NB4 (cell line): ENCODE data around the gene CACNA1F.

ENCODE experiments used
- DNase-seq: peaks from one replicate; pipeline ENCODE4 v3.0.0; 2010; ENCODE audit warnings: low read depth
- H3K4me3 ChIP-seq: one replicate; pipeline ENCODE4 v1.5.1; 2011; ENCODE audit warnings: mild to moderate bottlenecking, low read depth, low read length, moderate library complexity
- MAX ChIP-seq: IDR thresholded peaks from 2 replicates; pipeline ENCODE4 v1.6.1; 2011; ENCODE audit warnings: low read depth, low read length
- MYC ChIP-seq: IDR thresholded peaks from 2 replicates; pipeline ENCODE4 v1.6.1; 2011; ENCODE audit warnings: low read depth, low read length
- POLR2A ChIP-seq: IDR thresholded peaks from 2 replicates; pipeline ENCODE4 v1.6.1; 2011; ENCODE audit warnings: mild to moderate bottlenecking; ENCODE audit not compliant: insufficient read length; ENCODE audit errors: extremely low read depth
- TF ChIP-seq, protein P1 (sequence below): IDR thresholded peaks from one replicate; pipeline ENCODE4 v1.5.1; 2012; ENCODE audit warnings: low read depth, low read length

Gene CACNA1F

DNA sequence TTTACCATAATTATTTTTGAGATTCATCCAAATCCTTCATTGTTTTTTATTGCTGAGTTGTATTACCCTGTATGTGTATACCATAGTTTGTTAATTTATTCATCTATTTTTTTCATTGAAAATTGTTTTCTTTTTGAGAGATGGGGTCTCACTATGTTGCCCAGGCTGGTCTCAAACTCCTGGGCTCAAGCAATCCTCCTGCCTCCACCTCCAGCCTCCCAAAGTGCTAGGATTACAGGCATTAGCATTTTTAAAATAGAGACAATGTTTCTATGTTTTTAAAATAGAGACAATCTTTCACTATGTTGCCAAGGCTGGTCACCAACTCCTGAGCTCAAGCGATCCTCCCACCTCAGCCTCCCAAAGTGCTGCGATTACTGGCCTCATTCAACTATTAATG lies 72.2 kb downstream of the CACNA1F start:
- no peak overlapping the region for H3K4me3 ChIP-seq
- TF ChIP-seq POLR2A: no peak
- TF ChIP-seq, protein P1, sequence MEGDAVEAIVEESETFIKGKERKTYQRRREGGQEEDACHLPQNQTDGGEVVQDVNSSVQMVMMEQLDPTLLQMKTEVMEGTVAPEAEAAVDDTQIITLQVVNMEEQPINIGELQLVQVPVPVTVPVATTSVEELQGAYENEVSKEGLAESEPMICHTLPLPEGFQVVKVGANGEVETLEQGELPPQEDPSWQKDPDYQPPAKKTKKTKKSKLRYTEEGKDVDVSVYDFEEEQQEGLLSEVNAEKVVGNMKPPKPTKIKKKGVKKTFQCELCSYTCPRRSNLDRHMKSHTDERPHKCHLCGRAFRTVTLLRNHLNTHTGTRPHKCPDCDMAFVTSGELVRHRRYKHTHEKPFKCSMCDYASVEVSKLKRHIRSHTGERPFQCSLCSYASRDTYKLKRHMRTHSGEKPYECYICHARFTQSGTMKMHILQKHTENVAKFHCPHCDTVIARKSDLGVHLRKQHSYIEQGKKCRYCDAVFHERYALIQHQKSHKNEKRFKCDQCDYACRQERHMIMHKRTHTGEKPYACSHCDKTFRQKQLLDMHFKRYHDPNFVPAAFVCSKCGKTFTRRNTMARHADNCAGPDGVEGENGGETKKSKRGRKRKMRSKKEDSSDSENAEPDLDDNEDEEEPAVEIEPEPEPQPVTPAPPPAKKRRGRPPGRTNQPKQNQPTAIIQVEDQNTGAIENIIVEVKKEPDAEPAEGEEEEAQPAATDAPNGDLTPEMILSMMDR: no peak
- no peak for DNase-seq

DNA sequence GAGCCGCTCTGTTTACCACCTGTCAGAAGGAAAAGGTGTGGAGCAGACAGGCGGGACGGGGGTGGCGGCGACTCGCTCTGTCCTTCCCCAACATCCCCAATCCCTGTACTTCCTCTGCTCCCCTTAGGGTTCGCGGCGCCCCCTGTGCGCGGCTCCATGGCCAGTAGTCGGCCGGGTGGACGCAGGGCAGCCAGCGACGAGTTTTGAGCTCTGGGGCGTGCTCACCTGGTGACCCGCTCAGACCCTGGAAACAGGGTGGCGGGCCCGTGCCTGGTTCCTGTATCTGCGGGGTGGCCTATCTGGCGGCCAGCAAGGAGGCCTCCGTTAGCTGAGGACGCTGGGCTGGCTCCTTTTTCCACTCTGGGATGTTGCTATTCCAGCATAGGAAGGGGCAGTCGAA lies 75.9 kb downstream of the CACNA1F start:
- TF ChIP-seq POLR2A: no peak
- TF ChIP-seq MYC: no peak
- TF ChIP-seq MAX: no peak
- TF ChIP-seq, protein P1: no peak
- H3K4me3 ChIP-seq: no peak overlapping the region
- DNase-seq: no peak

DNA sequence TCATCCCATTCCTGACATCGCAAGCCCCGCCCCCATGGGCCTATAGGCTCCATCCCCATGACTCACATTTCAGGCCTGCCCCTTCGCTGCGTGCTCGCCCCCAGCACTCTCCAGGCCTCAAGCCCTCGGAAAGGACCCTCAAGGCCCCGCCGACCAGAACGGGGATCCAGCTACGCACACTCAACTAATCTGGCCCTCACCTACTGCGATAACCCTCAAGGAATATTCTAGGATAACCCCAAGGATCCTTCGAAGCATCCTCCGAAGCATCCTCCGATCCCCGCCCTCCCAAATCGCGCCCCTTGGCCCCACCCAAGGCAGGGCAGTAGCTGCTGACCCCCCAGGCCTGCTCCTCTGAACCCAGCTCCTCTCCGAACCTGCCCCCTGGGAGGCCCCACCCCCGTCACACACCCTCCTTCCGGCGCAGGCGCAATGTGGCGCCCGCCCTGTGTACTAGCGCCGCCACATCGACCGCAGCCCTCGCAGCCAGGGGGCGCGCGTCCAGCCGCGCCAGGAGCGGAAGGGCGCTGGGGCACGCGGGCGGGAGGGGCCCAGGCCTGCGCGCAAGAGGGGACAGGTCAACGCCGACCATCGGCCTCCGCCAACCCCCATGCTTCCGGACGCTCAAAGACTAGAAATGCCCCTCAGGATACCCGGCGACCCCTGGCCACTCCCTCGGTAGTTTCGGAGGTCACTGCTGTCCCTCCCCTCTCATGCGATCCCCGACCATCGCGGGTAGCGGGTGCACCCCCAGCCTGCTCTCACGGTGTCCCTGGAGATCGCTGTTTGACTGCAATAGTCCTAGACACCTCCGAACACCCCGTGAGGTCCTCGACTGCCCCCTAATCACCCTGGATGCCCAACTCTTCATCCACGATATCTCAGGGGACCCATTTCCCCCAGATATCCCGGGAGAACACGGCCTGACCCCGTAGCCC lies 77.0 kb downstream of the CACNA1F start:
- peak overlapping the region; percentile 42 for H3K4me3 ChIP-seq
- TF ChIP-seq MYC (peak; percentile 66), MAX (peak; percentile 76), POLR2A (peak; percentile 34)
- TF ChIP-seq, protein P1: peak; percentile 36
- DNase-seq: peak; percentile 82

DNA sequence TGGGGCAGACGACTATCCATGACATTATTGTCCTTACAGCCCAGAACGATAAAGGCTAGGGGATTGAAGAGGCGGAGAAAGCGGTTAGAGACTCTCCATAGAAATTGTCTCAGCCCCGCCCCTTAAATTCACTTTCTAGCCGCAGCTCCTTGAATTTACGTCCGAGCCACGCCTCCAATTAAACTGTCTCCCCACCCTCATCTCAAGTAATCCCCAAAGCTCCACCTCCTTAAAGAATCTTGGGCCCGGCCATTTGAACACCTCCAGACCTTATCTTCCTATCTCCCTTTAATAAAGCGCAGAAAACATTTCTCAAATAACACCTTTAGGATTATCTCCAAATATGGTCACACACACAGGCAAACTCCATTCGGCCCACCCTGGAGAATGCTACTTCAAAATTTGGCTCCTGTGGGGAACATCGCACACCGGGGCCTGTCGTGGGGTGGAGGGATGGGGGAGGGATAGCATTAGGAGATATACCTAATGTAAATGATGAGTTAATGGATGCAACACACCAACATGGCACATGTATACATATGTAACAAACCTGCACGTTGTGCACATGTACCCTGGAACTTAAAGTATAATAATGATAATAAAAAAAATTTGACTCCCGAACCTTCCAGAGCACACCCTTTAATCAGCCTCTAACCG lies 77.8 kb downstream of the CACNA1F start:
- H3K4me3 ChIP-seq: peak overlapping the region; percentile 42
- TF ChIP-seq MAX (no peak), POLR2A (no peak), MYC (no peak)
- TF ChIP-seq, protein P1: no peak
- peak; percentile 80 for DNase-seq
